ENCODE measurements around the gene OAS2.

Gene OAS2

GRCh38 chr12:113044516-113044915 lies 66.2 kb downstream of the OAS2 start:
- no peak for TF ChIP-seq MYC (IDR thresholded peaks at IDR 0.05; ENCODE audit: low read depth, low read length)
- no peak for TF ChIP-seq POLR2A (IDR thresholded peaks at IDR 0.05; ENCODE audit: extremely low read depth, insufficient read length)
- TF ChIP-seq MAX (IDR thresholded peaks at IDR 0.05; ENCODE audit: low read depth, low read length): no peak
- TF ChIP-seq CTCF (IDR thresholded peaks at IDR 0.05; ENCODE audit: low read depth, low read length): no peak
- no peak overlapping the region for H3K4me3 ChIP-seq (ENCODE audit: low read depth, low read length)
- no peak for DNase-seq (ENCODE audit: low read depth)

GRCh38 chr12:113048716-113049127 lies 70.4 kb downstream of the OAS2 start:
- peak; percentile 84 for TF ChIP-seq CTCF (IDR thresholded peaks at IDR 0.05; ENCODE audit: low read depth, low read length)
- no peak for TF ChIP-seq POLR2A (IDR thresholded peaks at IDR 0.05; ENCODE audit: extremely low read depth, insufficient read length)
- H3K4me3 ChIP-seq (ENCODE audit: low read depth, low read length): no peak overlapping the region
- DNase-seq (ENCODE audit: low read depth): peak; percentile 79

GRCh38 chr12:113049976-113050742 lies 71.8 kb downstream of the OAS2 start:
- peak; percentile 75 for DNase-seq (ENCODE audit: low read depth)
- H3K4me3 ChIP-seq (ENCODE audit: low read depth, low read length): no peak overlapping the region
- TF ChIP-seq MAX (IDR thresholded peaks at IDR 0.05; ENCODE audit: low read depth, low read length): no peak; the same call in 1 of the 2 replicates
- peak; percentile 76 for TF ChIP-seq CTCF (IDR thresholded peaks at IDR 0.05; ENCODE audit: low read depth, low read length)

GRCh38 chr12:113050795-113051194 lies 72.5 kb downstream of the OAS2 start:
- TF ChIP-seq POLR2A (IDR thresholded peaks at IDR 0.05; ENCODE audit: extremely low read depth, insufficient read length): no peak
- no peak for TF ChIP-seq MAX (IDR thresholded peaks at IDR 0.05; ENCODE audit: low read depth, low read length)
- TF ChIP-seq CTCF (IDR thresholded peaks at IDR 0.05; ENCODE audit: low read depth, low read length): no peak
- no peak for TF ChIP-seq MYC (IDR thresholded peaks at IDR 0.05; ENCODE audit: low read depth, low read length)

GRCh38 chr12:113051759-113052158 lies 73.4 kb downstream of the OAS2 start:
- no peak for DNase-seq (ENCODE audit: low read depth)
- H3K4me3 ChIP-seq (ENCODE audit: low read depth, low read length): no peak overlapping the region
- no peak for TF ChIP-seq CTCF (IDR thresholded peaks at IDR 0.05; ENCODE audit: low read depth, low read length)
- TF ChIP-seq MAX (IDR thresholded peaks at IDR 0.05; ENCODE audit: low read depth, low read length): no peak
- TF ChIP-seq MYC (IDR thresholded peaks at IDR 0.05; ENCODE audit: low read depth, low read length): no peak
- TF ChIP-seq POLR2A (IDR thresholded peaks at IDR 0.05; ENCODE audit: extremely low read depth, insufficient read length): no peak

More at GRCh38 chr12:113050795-113051194, 72.5 kb downstream of the OAS2 start:
- DNase-seq (ENCODE audit: low read depth): no peak
- no peak overlapping the region for H3K4me3 ChIP-seq (ENCODE audit: low read depth, low read length)

- TF ChIP-seq MYC (IDR thresholded peaks at IDR 0.05; ENCODE audit: low read depth, low read length) (no peak), POLR2A (IDR thresholded peaks at IDR 0.05; ENCODE audit: extremely low read depth, insufficient read length) (no peak), MAX (IDR thresholded peaks at IDR 0.05; ENCODE audit: low read depth, low read length) (no peak), CTCF (IDR thresholded peaks at IDR 0.05; ENCODE audit: low read depth, low read length) (no peak)
- H3K4me3 ChIP-seq (ENCODE audit: low read depth, low read length): no peak overlapping the region
- DNase-seq (ENCODE audit: low read depth): peak; percentile 44
Observed at GRCh38 chr12:113052326-113052725, 74.0 kb downstream of the OAS2 start.
